ENCODE data around the gene ARID1B. TPM values are rescaled to one million over a fixed set of nuclear protein-coding genes. Genes with fewer than 3 reads are reported as not detected.

Gene ARID1B
- total and polyA plus RNA-seq, 8 donors, result 16.2 to 68.0 (median 42.5) TPM

GRCh38 chr6:156899532-156900135, 122.5 kb downstream of the ARID1B start:
- FAIRE-seq (no peak), ATAC-seq (no peak), DNase-seq (no peak)
- Histone ChIP-seq H3K27me3 (no peaks in the 10 kb centered on the region), H3K9me3 (no peaks in the 10 kb centered on the region), H3K4me1 (peaks cover 0 to 6% (median 5%) of the 10 kb centered on the region in 3 donors), H3K4me3 (no peak overlapping the region), H3K27ac (no peak overlapping the region), H3K36me3 (no peaks in the 10 kb centered on the region)
- TF ChIP-seq CTCF (IDR thresholded peaks at IDR 0.05), result no peak
- intact Hi-C loops (cut with DNase I), result no loop called here
- WGBS, 2 donors, result 92 to 93% methylated on average over 8 of the region's 8 CpGs

- FAIRE-seq (no peak), ATAC-seq (no peak), DNase-seq (no peak)
- TF ChIP-seq CTCF (IDR thresholded peaks at IDR 0.05), result no peak
- intact Hi-C loops (cut with DNase I), result no loop called here
- Histone ChIP-seq H3K27me3 (no peaks in the 10 kb centered on the region), H3K9me3 (no peaks in the 10 kb centered on the region), H3K4me1 (peaks cover 0 to 6% (median 5%) of the 10 kb centered on the region in 3 donors), H3K4me3 (no peak overlapping the region), H3K27ac (no peak overlapping the region), H3K36me3 (no peaks in the 10 kb centered on the region)
These were observed 123.1 kb downstream of the ARID1B start for GRCh38 chr6:156900292-156900691.

GRCh38 chr6:156901309-156902019, 124.3 kb downstream of the ARID1B start:
- Histone ChIP-seq H3K9me3 (no peaks in the 10 kb centered on the region), H3K36me3 (no peaks in the 10 kb centered on the region), H3K27ac (no peak overlapping the region), H3K4me3 (no peak overlapping the region), H3K4me1 (peaks cover 0 to 6% (median 5%) of the 10 kb centered on the region in 3 donors), H3K27me3 (no peaks in the 10 kb centered on the region)
- no peak for FAIRE-seq
- no peak for DNase-seq
- intact Hi-C loops (cut with DNase I), result no loop called here
- WGBS, 2 donors, result 78 to 83% methylated on average over 9 of the region's 9 CpGs
- no peak for ATAC-seq
- no peak for TF ChIP-seq CTCF (IDR thresholded peaks at IDR 0.05)

GRCh38 chr6:156902782-156903181, 125.6 kb downstream of the ARID1B start:
- TF ChIP-seq CTCF (IDR thresholded peaks at IDR 0.05), result no peak
- no peak for DNase-seq
- Histone ChIP-seq H3K9me3 (no peaks in the 10 kb centered on the region), H3K36me3 (no peaks in the 10 kb centered on the region), H3K27ac (no peak overlapping the region), H3K4me3 (no peak overlapping the region), H3K27me3 (no peaks in the 10 kb centered on the region), H3K4me1 (peaks cover 0 to 6% (median 5%) of the 10 kb centered on the region in 3 donors)
- ATAC-seq, result no peak
- WGBS, 2 donors, result 63 to 65% methylated on average over 1 of the region's 1 CpG
- intact Hi-C loops (cut with DNase I), result no loop called here
- no peak for FAIRE-seq

Data from pancreas (tissue), 10 donors.